ENCODE measurements around the gene GPN1. TPM values are rescaled to one million over a fixed set of nuclear protein-coding genes. Genes with fewer than 3 reads are reported as not detected.

GPN1 gene
- total and polyA plus RNA-seq, 2 of the 8 experiments (the other 6 are each of a cell fraction or from before 2014, with no cell fraction given) = 38.7 to 43.5 TPM

GRCh38 chr2:27628767-27629709 is at the start of gene GPN1, which contains the start of gene CCDC121 (continued):
- TF ChIP-seq CHD7 (IDR thresholded peaks at IDR 0.05; ENCODE audit: insufficient replicate concordance, low read length) (no peak), RXRA (IDR thresholded peaks at IDR 0.05; ENCODE audit: insufficient read depth, low read depth, low read length) (no peak), RBBP5 (IDR thresholded peaks at IDR 0.05; ENCODE audit: borderline replicate concordance, low read depth, low read length) (no peak), ZNF274 (IDR thresholded peaks at IDR 0.05; ENCODE audit: borderline replicate concordance, extremely low read depth, low read length) (no peak), CTCF (IDR thresholded peaks at IDR 0.05; ENCODE audit: control extremely low read depth in 1 of 3, insufficient read depth in 1 of 3, low read depth in 1 of 3, low read length in 3 of 3) (no peak), SRF (IDR thresholded peaks at IDR 0.05; ENCODE audit: low read depth, low read length) (no peak; the same call in 1 of the 2 replicates)
